Superior temporal gyrus (tissue), 1 donor: ENCODE data around the gene IL17B.

Experiments used
- DNase-seq: peaks from one replicate; pipeline ENCODE4 v3.0.0-alpha.2; 2016; ENCODE audit errors: extremely low spot score

IL17B gene

GRCh38 chr5:149379177-149379761, at the start of gene IL17B:
TSS of gene IL17B (minus strand) at chr5:149379292. CDS start at chr5:149379225, 67 bp downstream.
- DNase-seq, result no peak

- no peak for DNase-seq
These were observed 48.9 kb upstream of the IL17B start for GRCh38 chr5:149428032-149428431.

- no peak for DNase-seq
These were observed 48.3 kb upstream of the IL17B start for GRCh38 chr5:149427374-149427773.

- no peak for DNase-seq
These were observed 47.8 kb upstream of the IL17B start for GRCh38 chr5:149426931-149427330.

GRCh38 chr5:149425729-149426128, 46.6 kb upstream of the IL17B start:
- DNase-seq, result no peak

- DNase-seq, result no peak
These were observed 45.6 kb upstream of the IL17B start for GRCh38 chr5:149424371-149425315.

GRCh38 chr5:149423794-149424268, 44.7 kb upstream of the IL17B start:
- DNase-seq, result no peak

- no peak for DNase-seq
These were observed 44.1 kb upstream of the IL17B start for GRCh38 chr5:149423049-149423793.

- no peak for DNase-seq
These were observed 43.4 kb upstream of the IL17B start for GRCh38 chr5:149422366-149423048.

- DNase-seq, result no peak
These were observed 42.7 kb upstream of the IL17B start for GRCh38 chr5:149421834-149422233.

- no peak for DNase-seq
These were observed 42.2 kb upstream of the IL17B start for GRCh38 chr5:149421372-149421685.

- no peak for DNase-seq
These were observed 41.7 kb upstream of the IL17B start for GRCh38 chr5:149420545-149421371.

GRCh38 chr5:149419859-149420544, 40.9 kb upstream of the IL17B start:
- no peak for DNase-seq

- no peak for DNase-seq
These were observed 40.4 kb upstream of the IL17B start for GRCh38 chr5:149419532-149419858.

GRCh38 chr5:149418910-149419531, 39.9 kb upstream of the IL17B start:
- no peak for DNase-seq

- no peak for DNase-seq
These were observed 38.7 kb upstream of the IL17B start for GRCh38 chr5:149417711-149418368.

GRCh38 chr5:149416987-149417710, 38.1 kb upstream of the IL17B start:
- no peak for DNase-seq

- no peak for DNase-seq
These were observed 36.2 kb upstream of the IL17B start for GRCh38 chr5:149415066-149415967.
